Measurements from ENCODE around the gene FADS2. TPM values are rescaled to one million over a fixed set of nuclear protein-coding genes. Genes with fewer than 3 reads are reported as not detected.

The FADS2 gene
- total RNA-seq, 1 experiment from 2014 or later, result 514 TPM

DNA sequence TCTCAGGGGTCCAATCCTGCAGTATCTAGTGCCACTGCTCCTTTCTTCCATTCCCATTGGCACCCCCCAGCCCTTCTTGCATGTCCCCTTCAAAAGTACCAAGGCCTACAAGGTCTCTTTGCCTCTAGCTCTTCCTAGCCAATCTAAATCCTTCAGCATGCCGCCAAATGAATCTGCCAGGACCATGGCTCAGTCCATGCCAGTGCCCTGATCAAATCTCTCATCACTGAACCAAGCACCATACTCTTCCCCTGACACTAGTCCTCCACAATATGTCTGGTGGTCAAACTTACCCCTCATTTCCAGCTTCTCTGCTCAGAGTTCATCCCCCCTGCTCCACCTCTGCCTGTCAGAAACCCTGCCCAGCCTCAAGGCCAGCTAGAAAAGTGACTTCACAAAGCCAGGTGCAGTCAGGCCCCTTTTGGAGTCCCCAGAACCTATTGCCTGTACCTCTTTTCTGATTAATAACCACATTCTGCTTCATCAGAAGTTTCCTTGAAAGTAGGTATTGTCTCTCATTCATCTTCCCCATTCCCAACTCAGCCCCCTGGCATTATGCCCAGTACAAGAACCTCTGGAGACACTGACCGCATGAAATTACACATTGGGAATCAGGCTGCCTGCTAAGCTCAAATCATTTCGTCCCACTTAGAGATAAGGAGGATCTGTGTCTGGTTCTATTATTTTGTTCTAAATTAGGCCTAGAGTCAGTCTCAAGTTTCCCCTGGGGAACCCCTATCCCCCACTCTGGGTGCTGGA is 24.0 kb upstream of the FADS2 start:
- H3K4me2 ChIP-seq, result no peak overlapping the region
- no peak overlapping the region for H2AFZ ChIP-seq
- no peaks in the 10 kb centered on the region for H3K79me2 ChIP-seq (ENCODE audit: low read depth)
- H3K4me1 ChIP-seq (replicated peaks; ENCODE audit: insufficient read depth), result no peaks in the 10 kb centered on the region
- no peak overlapping the region for H3K27ac ChIP-seq
- TF ChIP-seq EZH2 (IDR thresholded peaks at IDR 0.05; ENCODE audit: low read depth), result no peak
- TF ChIP-seq, protein P1, sequence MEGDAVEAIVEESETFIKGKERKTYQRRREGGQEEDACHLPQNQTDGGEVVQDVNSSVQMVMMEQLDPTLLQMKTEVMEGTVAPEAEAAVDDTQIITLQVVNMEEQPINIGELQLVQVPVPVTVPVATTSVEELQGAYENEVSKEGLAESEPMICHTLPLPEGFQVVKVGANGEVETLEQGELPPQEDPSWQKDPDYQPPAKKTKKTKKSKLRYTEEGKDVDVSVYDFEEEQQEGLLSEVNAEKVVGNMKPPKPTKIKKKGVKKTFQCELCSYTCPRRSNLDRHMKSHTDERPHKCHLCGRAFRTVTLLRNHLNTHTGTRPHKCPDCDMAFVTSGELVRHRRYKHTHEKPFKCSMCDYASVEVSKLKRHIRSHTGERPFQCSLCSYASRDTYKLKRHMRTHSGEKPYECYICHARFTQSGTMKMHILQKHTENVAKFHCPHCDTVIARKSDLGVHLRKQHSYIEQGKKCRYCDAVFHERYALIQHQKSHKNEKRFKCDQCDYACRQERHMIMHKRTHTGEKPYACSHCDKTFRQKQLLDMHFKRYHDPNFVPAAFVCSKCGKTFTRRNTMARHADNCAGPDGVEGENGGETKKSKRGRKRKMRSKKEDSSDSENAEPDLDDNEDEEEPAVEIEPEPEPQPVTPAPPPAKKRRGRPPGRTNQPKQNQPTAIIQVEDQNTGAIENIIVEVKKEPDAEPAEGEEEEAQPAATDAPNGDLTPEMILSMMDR (conservative IDR thresholded peaks at IDR 0.05), result no peak
- no peaks in the 10 kb centered on the region for H3K9me2 ChIP-seq (ENCODE audit: insufficient read depth)
- peaks cover 18% of the 10 kb centered on the region; the same call in 1 of the 2 replicates for H3K36me3 ChIP-seq (ENCODE audit: low read depth)
- DNase-seq, result no peak
- no peaks in the 10 kb centered on the region for H3K27me3 ChIP-seq (ENCODE audit: insufficient read depth, low read depth)
- CTCF ChIA-PET, result interaction anchor here (0.6 kb wide), 2 partner anchors 27 to 93 kb away, joined by 3 to 10 read pairs; no protein-coding TSS in a partner anchor
- POLR2A ChIA-PET (ENCODE audit: unreplicated experiment), result no interaction called here
- intact Hi-C loops (cut with micrococcal nuclease; ENCODE audit: unreplicated experiment), result no loop called here
- H3K9me3 ChIP-seq (ENCODE audit: insufficient read depth, low read depth), result no peaks in the 10 kb centered on the region
- no peak overlapping the region for H3K4me3 ChIP-seq
- H4K20me1 ChIP-seq (ENCODE audit: insufficient read depth), result no peaks in the 10 kb centered on the region; the same call in 1 of the 2 replicates
- peaks cover 34% of the 10 kb centered on the region; the same call in 1 of the 2 replicates for H3F3A ChIP-seq (ENCODE audit: insufficient read depth, low read depth)
- BruUV-seq (replicated peaks), result no TSS peak

DNA sequence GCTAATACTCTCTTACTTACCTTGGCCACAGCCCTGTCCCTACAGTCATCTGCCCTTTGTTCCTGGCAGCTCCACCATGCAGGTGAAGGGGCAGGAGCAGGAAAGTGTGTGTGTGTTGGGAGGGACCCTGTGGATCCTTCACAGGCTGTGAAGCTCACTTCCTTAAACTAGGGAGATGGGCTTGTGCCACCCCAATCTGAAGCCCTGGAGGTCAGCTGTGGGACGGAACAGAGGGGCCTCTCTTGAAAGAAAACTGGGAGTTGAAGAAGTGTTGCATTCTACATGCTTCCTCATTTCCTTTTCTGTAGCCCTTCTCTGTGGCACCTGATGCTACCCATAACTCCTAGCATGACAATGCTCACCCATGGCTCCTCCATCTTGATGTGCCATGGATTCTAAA is 23.0 kb upstream of the FADS2 start:
- Histone ChIP-seq H3K27me3 (ENCODE audit: insufficient read depth, low read depth) (no peaks in the 10 kb centered on the region), H3K4me2 (no peak overlapping the region), H3K4me3 (no peak overlapping the region), H3K4me1 (replicated peaks; ENCODE audit: insufficient read depth) (no peaks in the 10 kb centered on the region), H3K9me2 (ENCODE audit: insufficient read depth) (no peaks in the 10 kb centered on the region), H3K27ac (no peak overlapping the region), H3K79me2 (ENCODE audit: low read depth) (no peaks in the 10 kb centered on the region), H4K20me1 (ENCODE audit: insufficient read depth) (no peaks in the 10 kb centered on the region; the same call in 1 of the 2 replicates), H2AFZ (no peak overlapping the region), H3K9me3 (ENCODE audit: insufficient read depth, low read depth) (no peaks in the 10 kb centered on the region), H3K36me3 (ENCODE audit: low read depth) (peaks cover 27% of the 10 kb centered on the region), H3F3A (ENCODE audit: insufficient read depth, low read depth) (peaks cover 24% of the 10 kb centered on the region; the same call in 1 of the 2 replicates)
- BruUV-seq (replicated peaks), result no TSS peak
- POLR2A ChIA-PET (ENCODE audit: unreplicated experiment), result no interaction called here
- intact Hi-C loops (cut with micrococcal nuclease; ENCODE audit: unreplicated experiment), result no loop called here
- CTCF ChIA-PET, result interaction anchor here (0.5 kb wide), 1 partner anchor 31 kb away, joined by 3 read pairs; no protein-coding TSS in a partner anchor
- TF ChIP-seq, protein P1 (conservative IDR thresholded peaks at IDR 0.05), result no peak
- no peak for TF ChIP-seq EZH2 (IDR thresholded peaks at IDR 0.05; ENCODE audit: low read depth)
- DNase-seq, result no peak

DNA sequence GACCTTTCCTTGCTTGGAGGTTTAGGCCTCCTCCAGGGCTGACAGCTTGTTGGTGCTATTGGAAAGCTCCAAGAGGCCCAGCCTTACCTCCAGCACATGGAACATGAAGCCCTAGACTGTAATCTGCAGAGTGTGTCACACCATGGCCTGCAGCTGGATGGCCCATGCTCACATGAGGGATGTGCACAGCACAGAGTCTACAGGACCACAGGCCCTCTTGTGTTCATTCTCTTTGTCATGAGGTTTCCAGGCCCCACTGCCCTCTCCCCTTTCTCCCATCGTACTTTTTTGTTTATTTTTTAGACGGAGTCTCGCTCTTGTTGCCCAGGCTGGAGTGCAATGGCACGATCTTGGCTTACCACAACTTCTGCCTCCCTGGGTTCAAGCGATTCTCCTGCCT is 21.3 kb upstream of the FADS2 start:
- Histone ChIP-seq H3K27me3 (ENCODE audit: insufficient read depth, low read depth) (no peaks in the 10 kb centered on the region), H2AFZ (no peak overlapping the region), H3K79me2 (ENCODE audit: low read depth) (no peaks in the 10 kb centered on the region), H3K27ac (no peak overlapping the region), H3K4me3 (no peak overlapping the region), H3K36me3 (ENCODE audit: low read depth) (peaks cover 40% of the 10 kb centered on the region), H4K20me1 (ENCODE audit: insufficient read depth) (no peaks in the 10 kb centered on the region), H3K4me2 (no peak overlapping the region), H3F3A (ENCODE audit: insufficient read depth, low read depth) (peaks cover 16% of the 10 kb centered on the region; the same call in 1 of the 2 replicates), H3K9me2 (ENCODE audit: insufficient read depth) (no peaks in the 10 kb centered on the region), H3K9me3 (ENCODE audit: insufficient read depth, low read depth) (no peaks in the 10 kb centered on the region), H3K4me1 (replicated peaks; ENCODE audit: insufficient read depth) (no peaks in the 10 kb centered on the region)
- ChIA-PET CTCF (interaction anchor here (1.0 kb wide), 1 partner anchor 23 kb away, joined by 3 read pairs; no protein-coding TSS in a partner anchor), POLR2A (ENCODE audit: unreplicated experiment) (no interaction called here)
- no TSS peak for BruUV-seq (replicated peaks)
- TF ChIP-seq, protein P1 (conservative IDR thresholded peaks at IDR 0.05), result no peak
- no peak for TF ChIP-seq EZH2 (IDR thresholded peaks at IDR 0.05; ENCODE audit: low read depth)
- intact Hi-C loops (cut with micrococcal nuclease; ENCODE audit: unreplicated experiment), result no loop called here
- no peak for DNase-seq
